ENCODE measurements around the gene NPW.
A peak's percentile ranks its signal among the peaks of the same experiment; 100 is the strongest.

Gene NPW

DNA sequence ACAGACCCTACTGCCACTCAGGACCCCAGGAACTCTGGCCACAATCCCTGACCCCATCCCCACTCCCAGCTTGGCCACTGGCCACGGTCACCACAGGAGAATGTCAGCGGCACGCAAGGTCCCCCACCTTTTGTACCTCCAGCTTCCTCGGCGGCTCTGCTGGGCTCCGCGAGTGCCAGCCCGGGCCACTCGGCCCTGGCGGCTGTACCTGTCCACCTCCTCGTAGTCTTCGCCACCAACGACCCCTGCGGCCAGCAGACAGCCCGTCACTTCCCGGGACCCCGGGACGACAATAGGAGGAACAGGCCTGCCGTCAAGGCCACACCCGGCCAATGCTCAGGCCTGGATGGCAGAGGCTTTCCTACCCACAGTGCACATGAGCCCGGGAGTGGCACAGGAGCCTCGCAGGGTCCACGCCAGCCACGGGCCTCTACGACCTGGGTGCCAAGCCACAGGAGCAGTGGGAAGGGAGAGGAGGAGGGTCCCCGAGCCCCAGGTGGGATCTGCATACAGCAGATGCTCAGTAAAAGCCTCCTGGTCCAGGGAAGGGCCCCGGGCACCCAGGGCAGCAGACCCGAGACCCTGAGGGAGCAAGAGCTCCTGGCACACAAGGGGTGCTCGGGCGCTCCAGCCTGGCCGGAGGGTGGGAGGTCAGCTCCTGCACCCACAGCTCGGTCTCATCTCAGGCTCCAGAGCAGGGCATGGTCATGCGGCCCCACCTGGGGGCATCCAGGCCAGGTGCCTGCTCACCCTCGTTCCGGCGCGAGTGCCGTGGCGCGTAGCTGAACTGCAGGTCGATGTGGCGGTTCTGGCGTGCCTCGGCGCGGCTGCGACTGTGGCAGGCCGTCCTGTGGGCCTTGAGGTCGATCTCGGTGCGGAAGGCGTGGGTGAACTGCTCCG is 17.9 kb upstream of the NPW start:
- peaks cover 24% of the 10 kb centered on the region for H3K4me1 ChIP-seq (ENCODE audit: insufficient read depth, low read length)
- H3K4me3 ChIP-seq (ENCODE audit: low read length): no peak overlapping the region
- peaks cover 62% of the 10 kb centered on the region for H3K36me3 ChIP-seq (ENCODE audit: insufficient read depth, low read length)

DNA sequence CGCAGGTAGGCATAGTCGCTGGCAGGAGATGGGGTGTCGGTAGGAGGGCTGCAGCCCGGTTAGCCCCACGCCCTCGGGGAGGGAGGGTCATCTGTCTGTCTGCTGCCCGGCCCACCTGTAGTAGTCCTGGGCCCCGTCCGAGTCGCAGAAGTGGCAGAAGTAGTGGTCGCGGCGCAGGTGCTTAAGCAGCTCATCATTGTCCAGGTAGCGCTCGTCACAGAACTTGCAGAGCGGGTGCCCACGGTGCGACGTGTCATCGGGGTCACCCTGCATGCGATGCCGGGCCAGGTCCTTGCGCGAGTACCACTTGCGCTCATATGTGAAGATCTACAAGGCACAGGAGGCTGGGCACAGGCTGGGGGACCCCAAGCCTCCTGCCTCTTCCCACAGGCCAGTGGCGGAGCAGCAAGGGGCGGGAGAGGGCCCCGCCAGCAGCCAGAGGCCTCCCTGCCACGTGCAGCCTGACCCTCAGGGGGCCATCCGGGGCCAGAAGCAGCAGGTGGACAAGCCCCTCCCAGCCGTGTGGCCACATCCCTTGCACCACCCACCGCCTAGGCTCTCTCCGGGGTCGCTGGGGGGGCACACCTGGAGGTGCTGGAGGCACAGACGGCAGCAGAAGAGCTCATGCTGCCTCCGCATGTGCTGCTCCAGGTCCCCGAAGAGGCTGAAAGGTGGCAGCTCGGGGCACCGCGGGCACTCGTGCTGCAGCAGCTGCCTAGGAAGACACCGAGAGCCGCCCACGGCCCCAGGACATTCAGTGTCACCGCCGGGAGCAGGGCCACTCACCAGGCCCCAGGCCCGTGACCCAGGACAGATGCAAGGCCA is 17.0 kb upstream of the NPW start:
- no peaks in the 10 kb centered on the region for H3K9me3 ChIP-seq (ENCODE audit: low read length)
- H3K4me3 ChIP-seq (ENCODE audit: low read length): no peak overlapping the region
- peaks cover 30% of the 10 kb centered on the region for H3K4me1 ChIP-seq (ENCODE audit: insufficient read depth, low read length)
- H3K36me3 ChIP-seq (ENCODE audit: insufficient read depth, low read length): peaks cover 56% of the 10 kb centered on the region
- H3K27me3 ChIP-seq (ENCODE audit: insufficient read depth, low read length): no peaks in the 10 kb centered on the region
- no peak overlapping the region for H2AFZ ChIP-seq (ENCODE audit: low read depth, low read length)

More for the DNA sequence above, 17.9 kb upstream of the NPW start:
- Histone ChIP-seq H3K27me3 (ENCODE audit: insufficient read depth, low read length) (no peaks in the 10 kb centered on the region), H2AFZ (ENCODE audit: low read depth, low read length) (no peak overlapping the region), H3K9me3 (ENCODE audit: low read length) (no peaks in the 10 kb centered on the region)

DNA sequence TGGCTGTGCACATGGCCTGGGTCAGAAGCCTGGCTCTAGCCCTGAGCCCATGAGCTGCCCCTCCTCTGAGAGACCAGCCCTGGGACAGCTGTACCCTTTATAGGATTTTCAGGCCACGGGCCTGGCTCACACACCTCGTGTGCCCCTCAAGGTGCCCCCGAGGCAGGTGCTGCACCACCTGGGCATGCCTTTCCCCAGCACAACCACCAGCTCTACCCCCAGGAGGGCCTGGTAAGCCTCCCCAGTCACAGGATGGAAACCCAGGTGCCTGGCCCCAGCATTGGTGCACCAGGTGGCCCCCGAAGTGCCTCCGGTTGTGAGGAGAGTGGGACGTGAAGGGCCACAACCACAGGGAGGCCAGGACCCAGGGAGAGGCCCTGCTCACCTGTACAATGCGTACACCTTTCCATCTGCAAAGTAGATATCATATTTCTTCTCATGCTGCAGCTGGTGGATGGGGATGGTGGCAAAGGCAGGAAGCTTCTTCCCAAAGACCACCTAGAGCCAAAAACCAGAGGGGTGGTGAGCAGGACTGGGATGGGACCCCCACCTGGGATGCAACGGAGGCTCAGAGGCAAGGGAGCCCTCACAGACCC is 16.3 kb upstream of the NPW start:
- Histone ChIP-seq H3K9me3 (ENCODE audit: low read length) (no peaks in the 10 kb centered on the region), H2AFZ (ENCODE audit: low read depth, low read length) (no peak overlapping the region), H3K4me1 (ENCODE audit: insufficient read depth, low read length) (peaks cover 37% of the 10 kb centered on the region), H3K27me3 (ENCODE audit: insufficient read depth, low read length) (no peaks in the 10 kb centered on the region), H3K36me3 (ENCODE audit: insufficient read depth, low read length) (peaks cover 52% of the 10 kb centered on the region), H3K4me3 (ENCODE audit: low read length) (no peak overlapping the region)

DNA sequence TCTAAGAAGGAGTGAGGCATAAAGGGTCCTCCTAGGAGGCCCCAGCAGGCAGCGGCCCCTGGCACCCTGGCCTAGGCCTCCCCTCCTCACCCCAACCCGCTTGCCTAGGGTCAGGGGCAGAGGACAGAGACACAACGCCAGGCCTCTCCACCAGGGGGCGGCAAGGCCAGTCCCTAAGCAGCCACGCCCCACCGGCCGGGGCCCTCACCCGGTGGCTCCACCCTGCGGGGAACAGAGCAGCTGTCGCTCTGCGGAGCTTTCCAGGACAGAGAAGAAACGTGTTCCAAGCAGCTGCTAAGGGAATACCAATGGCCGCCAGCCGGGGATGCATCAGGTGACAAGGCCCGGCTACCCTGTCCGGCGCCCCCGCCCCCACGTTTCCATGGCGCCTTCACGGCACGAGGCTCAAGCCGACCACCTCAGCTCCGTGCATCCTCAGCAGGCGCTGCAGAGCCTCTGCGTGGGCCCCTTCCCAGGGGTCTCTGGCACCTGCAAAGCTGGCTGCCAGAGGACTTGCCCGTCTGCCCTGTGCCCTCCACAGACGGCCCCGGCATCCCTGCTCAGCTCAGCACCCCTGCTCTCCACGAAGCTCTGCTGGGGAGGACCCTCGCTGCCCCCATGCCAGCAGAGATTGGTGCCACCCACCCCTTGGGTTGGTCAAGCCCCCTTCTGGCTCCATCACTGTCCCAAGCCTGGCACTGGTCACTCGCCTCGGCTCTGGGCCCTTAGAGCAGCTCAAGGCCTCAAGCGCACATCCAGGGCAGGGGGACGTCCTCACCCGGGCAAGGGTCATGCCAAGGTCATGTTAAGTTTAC is 15.6 kb upstream of the NPW start:
- no peak overlapping the region for H3K4me3 ChIP-seq (ENCODE audit: low read length)
- no peak overlapping the region for H2AFZ ChIP-seq (ENCODE audit: low read depth, low read length)
- no peaks in the 10 kb centered on the region for H3K27me3 ChIP-seq (ENCODE audit: insufficient read depth, low read length)
- H3K36me3 ChIP-seq (ENCODE audit: insufficient read depth, low read length): peaks cover 47% of the 10 kb centered on the region
- H3K9me3 ChIP-seq (ENCODE audit: low read length): no peaks in the 10 kb centered on the region
- peaks cover 44% of the 10 kb centered on the region for H3K4me1 ChIP-seq (ENCODE audit: insufficient read depth, low read length)

DNA sequence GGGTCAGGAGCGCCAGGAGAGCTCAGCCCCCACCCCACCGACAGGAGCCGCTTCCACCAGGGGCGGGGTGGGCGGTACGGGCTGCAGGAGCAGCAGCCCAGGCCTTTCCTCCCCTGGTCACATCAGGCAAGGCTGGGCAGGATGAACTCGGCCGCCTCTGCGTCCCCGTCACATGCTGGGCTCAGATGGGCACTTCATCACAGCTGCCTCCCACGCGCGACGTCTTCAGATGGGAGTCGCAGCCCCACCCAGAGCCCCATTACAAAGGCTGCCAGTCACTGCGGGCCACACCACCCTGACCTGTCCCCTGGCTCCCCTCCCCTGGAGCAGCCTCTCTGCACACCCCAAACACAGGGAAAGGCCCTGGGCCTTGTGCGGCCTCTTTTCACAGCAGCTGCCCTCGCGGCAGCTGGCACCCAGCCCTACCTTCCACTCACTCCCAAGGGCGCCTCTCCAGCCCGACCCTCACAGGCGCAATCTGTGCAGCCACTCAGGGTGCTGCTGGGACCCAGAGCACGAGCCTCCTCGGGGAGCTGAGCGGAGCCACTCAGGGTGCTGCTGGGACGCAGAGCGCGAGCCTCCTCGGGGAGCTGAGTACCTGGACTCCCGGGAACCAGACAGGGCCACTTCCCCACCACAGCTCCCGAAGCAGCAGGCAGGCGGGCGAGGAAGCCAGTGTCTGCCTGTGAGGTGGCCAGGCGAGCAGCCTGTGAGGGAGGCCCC is 14.6 kb upstream of the NPW start:
- peaks cover 45% of the 10 kb centered on the region for H3K4me1 ChIP-seq (ENCODE audit: insufficient read depth, low read length)
- no peak overlapping the region for H3K4me3 ChIP-seq (ENCODE audit: low read length)
- H3K27me3 ChIP-seq (ENCODE audit: insufficient read depth, low read length): no peaks in the 10 kb centered on the region
- H3K36me3 ChIP-seq (ENCODE audit: insufficient read depth, low read length): peaks cover 38% of the 10 kb centered on the region
- H2AFZ ChIP-seq (ENCODE audit: low read depth, low read length): no peak overlapping the region
- no peaks in the 10 kb centered on the region for H3K9me3 ChIP-seq (ENCODE audit: low read length)

DNA sequence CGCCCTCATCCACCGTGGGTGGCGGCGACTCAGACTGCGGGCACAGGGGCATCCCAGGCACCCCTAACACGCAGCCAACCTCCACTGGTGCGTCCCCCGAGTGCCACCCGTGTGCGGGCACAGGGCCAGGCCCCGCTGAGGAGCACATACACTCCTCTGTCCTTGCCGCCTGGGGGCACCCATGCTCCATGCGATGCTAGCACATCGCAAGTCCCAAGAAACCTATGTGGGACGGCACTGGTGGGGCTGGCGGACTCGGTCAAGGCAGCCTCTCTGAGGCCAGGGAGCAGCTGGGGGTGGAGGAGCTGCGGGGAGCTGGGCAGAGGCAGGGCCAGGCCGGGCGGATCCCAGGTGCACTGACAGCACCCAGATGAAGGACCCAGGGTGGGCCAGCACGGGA is 13.9 kb upstream of the NPW start:
- H3K9me3 ChIP-seq (ENCODE audit: low read length): no peaks in the 10 kb centered on the region
- H3K4me1 ChIP-seq (ENCODE audit: insufficient read depth, low read length): peaks cover 52% of the 10 kb centered on the region
- no peak overlapping the region for H3K4me3 ChIP-seq (ENCODE audit: low read length)
- H3K36me3 ChIP-seq (ENCODE audit: insufficient read depth, low read length): peaks cover 31% of the 10 kb centered on the region
- no peak overlapping the region for H2AFZ ChIP-seq (ENCODE audit: low read depth, low read length)
- no peaks in the 10 kb centered on the region for H3K27me3 ChIP-seq (ENCODE audit: insufficient read depth, low read length)

DNA sequence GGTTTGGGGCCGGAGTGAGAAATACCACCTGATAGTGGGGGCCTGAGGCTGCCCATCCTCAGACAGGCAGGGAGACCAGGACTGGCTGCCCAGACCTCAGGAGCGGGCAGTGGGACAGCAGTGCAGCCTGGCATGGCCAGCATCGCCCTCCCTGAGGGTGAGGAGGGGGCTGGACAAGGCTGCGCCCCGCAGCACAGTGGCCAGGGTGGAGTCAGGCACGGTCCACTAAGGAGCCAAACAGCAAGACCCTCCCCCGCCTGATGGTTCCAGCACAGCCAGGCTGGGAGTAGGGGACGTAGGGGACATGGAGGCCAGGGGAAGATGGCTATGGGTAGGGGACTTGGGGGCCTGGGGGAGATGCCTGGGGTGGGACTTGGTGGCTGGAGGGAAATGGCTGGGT is 13.3 kb upstream of the NPW start:
- H3K4me1 ChIP-seq (ENCODE audit: insufficient read depth, low read length): peaks cover 53% of the 10 kb centered on the region
- H3K27me3 ChIP-seq (ENCODE audit: insufficient read depth, low read length): no peaks in the 10 kb centered on the region
- H3K36me3 ChIP-seq (ENCODE audit: insufficient read depth, low read length): peaks cover 25% of the 10 kb centered on the region
- H2AFZ ChIP-seq (ENCODE audit: low read depth, low read length): no peak overlapping the region
- H3K4me3 ChIP-seq (ENCODE audit: low read length): no peak overlapping the region
- no peaks in the 10 kb centered on the region for H3K9me3 ChIP-seq (ENCODE audit: low read length)

DNA sequence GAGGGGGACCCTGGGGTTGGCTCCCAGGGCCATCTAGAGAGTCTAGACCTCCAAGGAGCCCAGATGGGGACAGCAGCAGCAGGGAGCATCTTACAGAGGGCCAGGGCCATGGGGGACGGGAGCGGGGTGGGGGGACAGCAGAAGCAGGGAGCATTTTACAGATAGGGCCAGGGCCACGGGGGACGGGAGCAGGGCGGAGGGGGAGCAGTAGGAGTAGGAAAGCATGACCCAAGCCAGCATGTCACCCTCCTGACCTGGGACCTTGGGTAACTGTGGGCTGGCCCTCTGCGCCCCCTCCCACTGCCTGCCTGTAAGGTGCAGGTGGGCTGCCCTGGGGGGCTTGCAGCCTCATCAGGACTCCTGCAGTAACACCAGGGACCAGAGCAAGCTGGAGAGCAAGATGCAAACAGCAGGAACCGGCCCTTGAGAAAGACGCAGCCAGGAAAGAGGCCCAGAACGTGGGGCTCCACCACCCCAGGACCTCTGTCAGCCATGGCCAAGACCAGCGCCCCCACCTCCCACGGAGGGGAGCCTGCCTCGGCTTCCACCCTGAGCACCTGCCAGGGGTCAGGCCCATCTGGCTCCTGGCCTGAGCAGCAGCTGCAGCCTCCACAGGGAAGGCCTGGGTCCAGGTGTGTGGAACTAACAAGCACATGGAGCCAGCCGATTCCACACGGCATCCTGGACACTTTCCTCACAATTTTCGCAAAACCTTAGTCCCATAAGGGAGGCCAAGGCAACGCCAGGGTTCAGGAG is 12.3 kb upstream of the NPW start:
- peaks cover 16% of the 10 kb centered on the region for H3K36me3 ChIP-seq (ENCODE audit: insufficient read depth, low read length)
- peak overlapping the region; percentile 16 for H3K4me3 ChIP-seq (ENCODE audit: low read length)
- H2AFZ ChIP-seq (ENCODE audit: low read depth, low read length): no peak overlapping the region
- H3K4me1 ChIP-seq (ENCODE audit: insufficient read depth, low read length): peaks cover 53% of the 10 kb centered on the region
- no peaks in the 10 kb centered on the region for H3K9me3 ChIP-seq (ENCODE audit: low read length)
- H3K27me3 ChIP-seq (ENCODE audit: insufficient read depth, low read length): no peaks in the 10 kb centered on the region

DNA sequence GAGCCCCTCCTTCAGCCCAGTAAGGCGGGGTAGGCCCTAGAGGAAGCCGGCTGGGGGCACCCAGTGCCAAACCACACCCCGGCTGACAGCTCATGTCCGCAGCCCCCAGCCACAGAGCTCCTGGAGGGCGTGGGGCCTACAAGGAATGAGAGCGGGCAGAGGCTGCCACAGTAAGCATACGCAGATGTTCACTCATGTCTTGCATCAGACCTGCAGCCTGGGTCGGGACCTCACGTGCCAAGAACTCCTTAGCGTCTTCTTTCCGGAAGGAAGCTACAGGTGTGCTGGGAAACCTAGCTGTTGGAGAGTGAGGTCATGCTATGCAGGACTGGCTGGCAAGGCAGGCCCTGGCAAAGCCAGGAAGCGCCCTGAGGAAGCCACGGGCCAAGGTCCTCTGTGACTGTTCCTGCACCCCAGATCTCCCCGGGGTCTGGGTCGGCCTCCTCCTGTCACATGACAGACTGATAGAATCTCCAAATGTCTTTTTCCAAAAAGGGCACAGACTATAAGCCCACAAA is 11.5 kb upstream of the NPW start:
- H3K4me3 ChIP-seq (ENCODE audit: low read length): peak overlapping the region; percentile 92
- H3K27me3 ChIP-seq (ENCODE audit: insufficient read depth, low read length): no peaks in the 10 kb centered on the region
- peaks cover 8% of the 10 kb centered on the region for H3K36me3 ChIP-seq (ENCODE audit: insufficient read depth, low read length)
- no peak overlapping the region for H2AFZ ChIP-seq (ENCODE audit: low read depth, low read length)
- H3K4me1 ChIP-seq (ENCODE audit: insufficient read depth, low read length): peaks cover 53% of the 10 kb centered on the region
- H3K9me3 ChIP-seq (ENCODE audit: low read length): no peaks in the 10 kb centered on the region

DNA sequence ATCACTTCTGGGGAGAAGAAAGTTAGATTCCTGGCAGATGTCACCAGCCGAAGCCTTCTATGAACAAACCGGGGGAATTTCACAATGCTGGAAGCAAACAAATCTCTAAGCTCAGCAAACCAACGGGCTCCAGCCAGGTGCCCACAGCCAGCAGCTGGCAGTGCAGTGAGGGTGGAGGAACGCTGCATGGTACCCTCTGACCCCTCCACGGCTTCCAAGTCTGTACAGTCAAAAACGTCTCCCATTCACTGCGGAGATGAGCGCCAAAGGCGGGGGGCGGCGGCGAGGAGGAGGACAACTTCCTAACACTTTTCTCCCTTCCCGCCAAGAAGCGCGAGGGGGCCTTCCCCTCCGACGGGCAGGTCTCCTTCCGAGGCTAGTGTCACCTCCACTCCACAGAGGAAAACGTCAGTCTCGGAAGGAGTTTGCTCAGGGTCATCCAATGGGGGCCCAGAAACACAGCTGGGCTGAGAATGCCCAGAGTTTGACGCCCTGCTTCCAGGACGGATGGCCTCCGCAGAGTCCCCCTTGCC is 10.9 kb upstream of the NPW start:
- H3K27me3 ChIP-seq (ENCODE audit: insufficient read depth, low read length): no peaks in the 10 kb centered on the region
- H2AFZ ChIP-seq (ENCODE audit: low read depth, low read length): no peak overlapping the region
- peaks cover 3% of the 10 kb centered on the region for H3K36me3 ChIP-seq (ENCODE audit: insufficient read depth, low read length)
- peaks cover 50% of the 10 kb centered on the region for H3K4me1 ChIP-seq (ENCODE audit: insufficient read depth, low read length)
- peak overlapping the region; percentile 92 for H3K4me3 ChIP-seq (ENCODE audit: low read length)
- no peaks in the 10 kb centered on the region for H3K9me3 ChIP-seq (ENCODE audit: low read length)

DNA sequence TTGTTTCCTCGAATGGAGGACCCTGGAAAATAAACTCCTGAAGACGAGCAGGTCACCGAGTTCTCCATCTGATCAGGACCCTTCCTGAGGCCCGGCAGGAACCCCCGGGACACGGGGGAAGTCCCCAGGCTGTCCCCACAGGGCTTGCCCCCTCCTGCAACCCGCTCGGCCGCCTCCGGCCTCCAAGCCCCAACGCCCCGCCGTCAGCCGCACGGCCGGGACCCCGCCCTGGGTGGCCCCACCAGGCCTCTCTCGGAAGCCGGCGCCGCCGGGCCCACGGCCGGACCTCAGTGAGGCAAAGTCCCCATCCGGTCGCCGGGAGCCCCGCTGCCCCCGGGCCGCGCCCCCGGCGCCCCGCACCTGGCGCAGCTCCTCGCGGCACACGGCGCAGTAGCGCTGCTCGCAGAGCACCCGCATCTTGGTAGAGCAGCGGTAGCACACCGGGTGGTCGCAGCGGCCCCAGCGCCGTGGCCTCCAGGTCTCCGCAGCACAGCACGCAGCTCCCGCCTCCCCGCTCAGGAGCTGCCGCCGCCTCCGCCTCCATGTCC is 10.3 kb upstream of the NPW start:
- Histone ChIP-seq H3K36me3 (ENCODE audit: insufficient read depth, low read length) (peaks cover 3% of the 10 kb centered on the region), H3K9me3 (ENCODE audit: low read length) (no peaks in the 10 kb centered on the region), H3K4me1 (ENCODE audit: insufficient read depth, low read length) (peaks cover 47% of the 10 kb centered on the region), H3K27me3 (ENCODE audit: insufficient read depth, low read length) (no peaks in the 10 kb centered on the region), H3K4me3 (ENCODE audit: low read length) (peak overlapping the region; percentile 92), H2AFZ (ENCODE audit: low read depth, low read length) (no peak overlapping the region)

Data from neuron (in vitro differentiated cells).